GM19099 (cell line): Measurements from ENCODE around the gene DNAAF2.

Experiments used
- POLR2A ChIP-seq: IDR thresholded peaks from 3 replicates; pipeline ENCODE4 v1.6.1; 2011; ENCODE audit warnings: low read depth; ENCODE audit not compliant: insufficient read length; ENCODE audit errors: extremely low read depth

Gene DNAAF2

GRCh38 chr14:49634547-49635334 lies at the start of gene DNAAF2:
DNAAF2 (minus strand) TSS chr14:49635244; CDS start chr14:49635149, 95 bp downstream.
- no peak for TF ChIP-seq POLR2A

DNA sequence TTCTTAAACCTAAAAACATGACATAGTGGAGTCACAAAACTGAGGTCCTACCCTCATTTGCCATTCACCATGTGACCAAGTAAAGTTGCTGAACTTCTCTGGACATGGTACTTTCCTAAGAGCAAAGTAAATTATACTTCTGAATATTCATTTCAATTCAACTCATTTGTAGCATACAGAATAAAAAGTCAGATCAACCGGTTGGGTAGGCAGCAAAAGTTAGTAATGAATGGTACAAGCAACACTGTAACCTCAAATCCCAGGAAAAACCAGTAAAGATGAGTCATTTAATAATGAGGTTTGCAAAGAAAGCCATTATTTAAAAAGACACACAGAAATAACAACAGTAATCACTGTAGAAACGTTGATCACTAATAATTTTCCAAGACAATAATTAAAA lies 44.2 kb upstream of the DNAAF2 start:
- no peak for TF ChIP-seq POLR2A

- no peak for TF ChIP-seq POLR2A
Observed at GRCh38 chr14:49677643-49678042, 42.6 kb upstream of the DNAAF2 start.

DNA sequence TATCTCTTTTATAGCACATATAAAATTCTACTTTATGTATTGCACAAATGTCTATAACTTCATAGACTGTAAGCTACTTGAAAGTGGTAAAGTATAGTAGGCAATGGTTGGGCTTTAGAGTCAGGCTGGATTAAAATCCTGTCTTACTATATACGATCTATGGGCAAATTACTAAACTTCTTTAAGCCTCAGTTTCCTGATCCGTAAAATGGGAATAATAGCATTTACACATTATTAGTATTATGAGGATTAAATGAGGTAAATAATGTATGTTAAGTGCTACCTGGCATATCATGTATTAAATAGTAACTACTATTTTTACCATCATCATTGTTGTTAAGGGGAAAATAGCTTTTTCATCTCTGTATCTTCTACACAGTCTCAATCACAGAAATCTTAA lies 38.5 kb upstream of the DNAAF2 start:
- no peak for TF ChIP-seq POLR2A

- TF ChIP-seq POLR2A: no peak
Observed at GRCh38 chr14:49670475-49670874, 35.4 kb upstream of the DNAAF2 start.

DNA sequence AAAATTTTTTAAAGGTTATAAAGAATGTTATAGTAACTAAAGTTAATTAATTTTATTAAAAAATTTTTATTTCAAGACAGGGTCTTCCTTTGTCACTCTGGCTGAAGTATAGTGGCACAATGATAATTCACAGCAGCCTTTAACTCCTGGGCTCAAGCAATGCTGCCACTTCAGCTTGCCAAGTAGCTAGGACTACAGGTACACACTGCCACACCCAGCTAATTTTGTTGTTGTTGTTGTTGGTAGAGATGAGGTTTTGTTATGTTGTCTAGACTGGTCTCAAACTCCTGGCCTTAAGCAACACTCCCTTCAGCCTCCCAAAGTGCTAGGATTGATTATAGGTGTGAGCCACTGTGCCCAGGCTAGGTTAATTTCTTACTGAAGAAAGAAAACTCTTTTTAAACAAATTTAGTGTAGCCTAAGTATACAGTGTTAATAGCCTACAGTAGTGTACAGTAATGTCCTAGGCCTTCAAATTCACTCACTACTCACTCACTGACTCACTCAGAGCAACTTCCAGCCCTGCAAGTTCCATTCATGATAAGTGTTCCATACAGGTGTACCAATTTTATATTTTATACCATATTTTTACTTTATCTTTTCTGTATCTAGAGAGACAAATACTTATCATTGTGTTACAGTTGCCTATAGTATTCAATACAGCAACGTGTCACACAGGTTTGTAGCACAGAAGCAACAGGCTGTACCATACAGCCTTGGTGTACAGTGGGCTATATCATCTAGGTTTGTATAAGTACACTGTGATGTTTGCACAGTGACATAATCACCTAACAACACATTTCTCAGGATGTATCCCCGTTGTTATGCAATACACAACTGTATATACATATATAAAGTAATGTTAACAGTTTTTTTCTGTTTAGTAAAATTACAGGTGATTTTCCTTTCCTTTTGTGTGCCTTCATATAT lies 24.7 kb upstream of the DNAAF2 start:
- no peak for TF ChIP-seq POLR2A

- no peak for TF ChIP-seq POLR2A
Observed at GRCh38 chr14:49654511-49654910, 19.5 kb upstream of the DNAAF2 start.

GRCh38 chr14:49653508-49653907 lies 18.5 kb upstream of the DNAAF2 start:
- TF ChIP-seq POLR2A: no peak

DNA sequence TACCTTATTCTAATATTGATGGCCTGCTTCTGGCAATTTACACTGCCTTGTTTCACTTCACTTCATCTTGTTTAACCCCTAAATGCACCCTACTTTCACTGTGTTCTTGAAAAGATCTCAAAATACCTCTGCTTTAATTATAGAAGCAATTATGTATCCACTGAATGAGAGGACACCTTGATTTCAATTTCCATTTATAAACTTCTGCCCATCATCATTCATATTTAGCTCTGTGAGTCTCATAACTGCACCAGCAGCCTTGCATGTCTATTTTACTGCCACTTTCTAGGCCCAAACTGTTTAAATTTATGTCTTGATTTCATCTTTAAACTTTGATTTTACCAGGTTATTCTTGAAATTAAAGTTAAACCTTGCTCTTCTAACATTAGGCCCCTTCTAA lies 7.1 kb upstream of the DNAAF2 start:
- TF ChIP-seq POLR2A: no peak

DNA sequence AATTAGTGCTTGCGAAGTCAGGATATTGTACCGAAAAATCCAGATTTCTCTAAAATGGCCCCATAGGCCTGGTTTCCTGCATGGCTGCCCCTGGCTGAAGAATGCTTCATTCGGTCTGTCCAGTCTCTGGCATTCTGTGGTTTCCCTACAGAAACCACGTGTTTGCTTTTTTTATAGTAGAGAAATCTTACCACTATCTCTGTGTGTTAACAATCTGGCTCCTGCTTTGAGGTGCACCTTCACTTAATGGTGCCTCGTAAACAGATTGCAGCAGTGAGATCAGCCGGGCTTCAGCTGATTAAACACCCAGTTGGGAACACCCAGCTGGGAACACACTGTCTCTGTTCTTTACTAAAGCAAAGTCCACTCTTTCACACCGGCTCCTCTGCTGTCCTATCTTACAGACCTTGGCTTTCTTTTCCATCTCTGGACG lies 6.7 kb upstream of the DNAAF2 start:
- no peak for TF ChIP-seq POLR2A

- no peak for TF ChIP-seq POLR2A
Observed at GRCh38 chr14:49640540-49641417, 5.7 kb upstream of the DNAAF2 start.

- TF ChIP-seq POLR2A: no peak
Observed at GRCh38 chr14:49637534-49638078, 2.6 kb upstream of the DNAAF2 start.

- TF ChIP-seq POLR2A: no peak
Observed at GRCh38 chr14:49636866-49637265, 1.8 kb upstream of the DNAAF2 start.

DNA sequence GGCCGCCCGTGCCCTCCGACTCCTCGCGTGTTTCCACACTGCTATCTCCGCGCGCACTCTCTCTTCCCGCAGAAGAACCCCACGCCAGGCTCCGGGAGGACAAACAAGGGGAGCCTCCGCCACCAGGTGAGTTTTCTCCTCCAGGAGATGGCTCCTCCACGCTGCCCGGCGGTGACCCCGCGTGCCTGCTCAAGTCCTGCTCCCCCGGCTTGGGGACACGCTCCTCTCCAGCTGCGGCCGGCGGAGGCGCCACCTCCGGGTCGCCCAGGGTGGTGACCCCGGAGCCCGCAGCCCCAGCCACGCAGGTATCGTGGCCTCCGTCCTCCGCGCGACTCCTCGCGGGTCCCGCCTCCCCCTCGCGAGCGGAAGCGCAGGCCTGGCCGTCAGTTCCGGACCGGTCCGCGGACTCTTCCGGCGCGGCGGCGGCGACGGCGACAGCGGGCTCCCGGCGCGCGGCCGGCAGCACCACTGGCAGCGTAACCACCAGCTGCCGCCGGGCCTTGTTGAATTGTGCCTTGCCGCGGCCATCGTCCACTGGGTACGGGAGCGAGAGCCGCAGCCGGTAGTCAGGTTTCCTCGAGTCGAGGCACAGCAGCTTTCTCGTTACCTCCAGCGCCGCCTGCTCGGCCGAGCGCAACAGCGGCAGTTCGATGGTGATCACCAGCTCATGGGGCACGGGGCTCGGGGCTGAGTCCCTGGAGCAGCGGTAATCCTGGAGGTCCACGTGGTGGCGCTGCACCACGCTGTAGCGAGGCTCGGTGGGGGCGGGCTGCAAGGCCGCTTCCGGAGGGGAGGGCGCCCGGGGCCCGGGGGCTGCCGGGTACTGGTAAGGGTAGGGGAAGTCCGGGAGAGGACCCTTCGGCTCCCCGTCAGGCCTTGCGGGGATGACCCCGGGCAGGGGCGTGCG lies 1.2 kb downstream of the DNAAF2 start:
- TF ChIP-seq POLR2A: peak; percentile 91
